Measurements from ENCODE around the gene EEA1. TPM values are rescaled to one million over a fixed set of nuclear protein-coding genes. Genes with fewer than 3 reads are reported as not detected.

EEA1 gene
- total RNA-seq, 1 donor from 2014 or later: 31.1 TPM

GRCh38 chr12:92775416-92775815 is 153.7 kb downstream of the EEA1 start:
- H3K27ac Mint-ChIP-seq (ENCODE audit: unreplicated experiment): no peak overlapping the region
- H3K36me3 Mint-ChIP-seq (ENCODE audit: unreplicated experiment): peaks cover 27% of the 10 kb centered on the region
- peaks cover 7% of the 10 kb centered on the region for H3K4me1 Mint-ChIP-seq (ENCODE audit: unreplicated experiment)
- no peak for TF ChIP-seq CTCF (IDR thresholded peaks at IDR 0.05)
- no peak for DNase-seq (ENCODE audit: extremely low spot score, unreplicated experiment)
- H3K9me3 Mint-ChIP-seq (ENCODE audit: unreplicated experiment): no peaks in the 10 kb centered on the region
- no peak overlapping the region for H3K4me3 Mint-ChIP-seq (ENCODE audit: unreplicated experiment)
- no peaks in the 10 kb centered on the region for H3K27me3 Mint-ChIP-seq (ENCODE audit: unreplicated experiment)

- H3K4me1 Mint-ChIP-seq (ENCODE audit: unreplicated experiment): peaks cover 7% of the 10 kb centered on the region
- no peak for DNase-seq (ENCODE audit: extremely low spot score, unreplicated experiment)
- H3K4me3 Mint-ChIP-seq (ENCODE audit: unreplicated experiment): no peak overlapping the region
- peaks cover 5% of the 10 kb centered on the region for H3K36me3 Mint-ChIP-seq (ENCODE audit: unreplicated experiment)
- no peaks in the 10 kb centered on the region for H3K9me3 Mint-ChIP-seq (ENCODE audit: unreplicated experiment)
- no peak overlapping the region for H3K27ac Mint-ChIP-seq (ENCODE audit: unreplicated experiment)
- H3K27me3 Mint-ChIP-seq (ENCODE audit: unreplicated experiment): no peaks in the 10 kb centered on the region
- TF ChIP-seq CTCF (IDR thresholded peaks at IDR 0.05): no peak
Measured at GRCh38 chr12:92771001-92771400, 158.1 kb downstream of the EEA1 start.

GRCh38 chr12:92769124-92769901 is 159.8 kb downstream of the EEA1 start:
- TF ChIP-seq CTCF (IDR thresholded peaks at IDR 0.05): no peak
- peaks cover 7% of the 10 kb centered on the region for H3K4me1 Mint-ChIP-seq (ENCODE audit: unreplicated experiment)
- H3K27me3 Mint-ChIP-seq (ENCODE audit: unreplicated experiment): no peaks in the 10 kb centered on the region
- H3K27ac Mint-ChIP-seq (ENCODE audit: unreplicated experiment): no peak overlapping the region
- peaks cover 5% of the 10 kb centered on the region for H3K36me3 Mint-ChIP-seq (ENCODE audit: unreplicated experiment)
- H3K9me3 Mint-ChIP-seq (ENCODE audit: unreplicated experiment): no peaks in the 10 kb centered on the region
- no peak for DNase-seq (ENCODE audit: extremely low spot score, unreplicated experiment)
- no peak overlapping the region for H3K4me3 Mint-ChIP-seq (ENCODE audit: unreplicated experiment)

- no peaks in the 10 kb centered on the region for H3K27me3 Mint-ChIP-seq (ENCODE audit: unreplicated experiment)
- no peak overlapping the region for H3K27ac Mint-ChIP-seq (ENCODE audit: unreplicated experiment)
- no peak for DNase-seq (ENCODE audit: extremely low spot score, unreplicated experiment)
- H3K9me3 Mint-ChIP-seq (ENCODE audit: unreplicated experiment): no peaks in the 10 kb centered on the region
- H3K4me1 Mint-ChIP-seq (ENCODE audit: unreplicated experiment): peaks cover 5% of the 10 kb centered on the region
- peaks cover 2% of the 10 kb centered on the region for H3K36me3 Mint-ChIP-seq (ENCODE audit: unreplicated experiment)
- no peak for TF ChIP-seq CTCF (IDR thresholded peaks at IDR 0.05)
- no peak overlapping the region for H3K4me3 Mint-ChIP-seq (ENCODE audit: unreplicated experiment)
Measured at GRCh38 chr12:92765871-92766270, 163.2 kb downstream of the EEA1 start.

- Mint-ChIP-seq H3K27me3 (ENCODE audit: unreplicated experiment) (no peaks in the 10 kb centered on the region), H3K4me1 (ENCODE audit: unreplicated experiment) (peaks cover 5% of the 10 kb centered on the region), H3K36me3 (ENCODE audit: unreplicated experiment) (no peaks in the 10 kb centered on the region), H3K9me3 (ENCODE audit: unreplicated experiment) (no peaks in the 10 kb centered on the region), H3K4me3 (ENCODE audit: unreplicated experiment) (no peak overlapping the region), H3K27ac (ENCODE audit: unreplicated experiment) (no peak overlapping the region)
- TF ChIP-seq CTCF (IDR thresholded peaks at IDR 0.05): no peak
- DNase-seq (ENCODE audit: extremely low spot score, unreplicated experiment): no peak
Measured at GRCh38 chr12:92764831-92765230, 164.3 kb downstream of the EEA1 start.
